C4-2B (cell line): ENCODE data around the gene NPRL2.
A peak's percentile ranks its signal among the peaks of the same experiment; 100 is the strongest.

ENCODE experiments used
- H3K27ac ChIP-seq: fragments of 450-650 bp; 2 replicates; pipeline ENCODE4 v1.5.1; 2017
- CTCF ChIP-seq: fragments of 450-650 bp; conservative IDR thresholded peaks from 2 replicates; pipeline ENCODE4 v1.5.1; 2017; ENCODE audit warnings: mild to moderate bottlenecking
- ZFX ChIP-seq: fragments of 450-650 bp; IDR thresholded peaks from 2 replicates; pipeline ENCODE4 v1.6.1; 2017

NPRL2 gene

DNA sequence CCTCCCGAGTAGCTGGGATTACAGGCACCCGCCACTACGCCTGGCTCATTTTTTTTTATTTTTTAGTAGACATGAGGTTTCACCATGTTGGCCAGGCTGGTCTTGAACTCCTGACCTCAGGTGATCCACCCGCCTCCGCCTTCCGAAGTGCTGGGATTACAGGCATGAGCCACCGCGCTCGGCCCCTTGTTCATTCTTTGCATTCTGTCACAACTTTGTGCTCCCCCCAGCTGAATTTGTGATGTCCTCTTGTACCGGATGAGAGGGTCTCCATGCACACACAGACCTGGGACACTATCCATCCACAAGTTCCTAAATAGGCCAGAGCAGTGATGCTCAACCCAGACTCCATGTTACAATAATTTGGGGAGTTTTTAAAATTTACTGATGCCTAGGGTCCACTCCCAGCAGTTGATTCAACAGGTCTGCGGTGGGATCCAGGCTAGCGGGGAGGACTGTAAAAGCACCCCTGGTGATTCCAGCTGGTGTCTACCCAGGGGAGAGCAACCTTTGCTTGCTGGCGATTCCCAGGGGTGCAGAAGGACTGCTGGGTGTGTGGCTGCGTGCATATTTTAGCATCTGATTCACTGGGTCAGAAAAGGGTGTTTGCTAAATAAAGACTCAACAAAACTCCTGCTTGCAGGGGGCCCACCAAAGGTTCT lies 11.0 kb downstream of the NPRL2 start:
- TF ChIP-seq ZFX, result no peak
- no peak for TF ChIP-seq CTCF
- no peak overlapping the region for H3K27ac ChIP-seq

DNA sequence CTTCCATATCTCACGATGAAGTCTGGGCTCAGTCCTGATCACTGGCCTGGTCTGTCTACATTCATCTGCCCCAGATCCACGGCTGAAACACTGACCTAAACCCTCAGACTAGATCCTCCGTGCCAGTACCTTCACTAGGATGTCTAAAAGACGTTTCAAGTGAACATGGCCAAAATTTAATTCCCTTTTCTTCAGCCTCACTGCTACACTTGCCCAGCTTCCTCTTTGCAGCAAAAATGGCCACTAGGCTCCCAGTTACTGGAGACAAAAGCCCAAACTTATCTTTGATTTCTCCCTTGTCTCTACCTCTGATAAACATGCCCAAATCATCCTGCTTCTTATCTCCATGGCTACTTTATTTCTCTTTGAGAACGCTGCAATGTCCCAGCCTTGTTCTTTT lies 11.6 kb downstream of the NPRL2 start:
- TF ChIP-seq CTCF (no peak), ZFX (no peak)
- peak overlapping the region; percentile 97; the same call in 1 of the 2 replicates for H3K27ac ChIP-seq

- peak overlapping the region; percentile 97 for H3K27ac ChIP-seq
These were observed 13.3 kb downstream of the NPRL2 start for GRCh38 chr3:50337175-50337861.

DNA sequence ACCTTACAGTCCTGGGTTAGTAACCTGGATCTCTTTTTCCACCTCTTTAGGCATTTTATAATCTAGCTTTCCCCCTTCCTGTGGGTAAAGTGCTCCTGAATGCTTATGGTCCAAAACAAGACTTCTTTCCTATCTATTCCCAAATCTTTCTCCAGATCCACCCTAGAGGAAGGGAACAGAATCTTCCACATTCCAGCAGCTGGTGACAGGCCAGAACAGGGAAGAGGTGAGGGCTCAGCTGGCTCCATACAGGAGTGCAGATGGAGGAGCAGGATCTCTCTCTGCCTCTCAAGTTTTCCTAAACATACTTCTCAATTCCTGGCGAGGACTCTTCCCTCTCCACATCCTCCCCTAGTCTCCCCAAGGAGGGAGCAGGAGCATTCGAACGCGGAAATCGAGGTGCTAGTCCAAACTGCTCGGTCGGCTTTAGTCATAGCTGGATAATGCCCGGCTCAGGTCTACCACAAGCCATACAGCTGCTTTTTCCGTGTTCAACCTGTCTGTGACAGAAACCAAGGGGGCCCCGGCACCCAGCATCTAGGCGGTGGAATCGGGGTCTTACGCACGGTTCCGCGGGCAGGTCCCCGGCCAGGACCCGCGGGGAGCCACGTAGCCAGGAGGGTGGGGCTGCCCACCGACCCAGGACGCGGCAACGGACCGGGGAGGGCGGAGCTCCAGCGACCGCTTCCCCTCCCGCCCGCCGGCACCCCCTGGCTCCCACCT lies 14.0 kb downstream of the NPRL2 start:
- peak overlapping the region; percentile 97 for H3K27ac ChIP-seq
- TF ChIP-seq CTCF (no peak; the same call in 1 of the 2 replicates), ZFX (no peak)

More at GRCh38 chr3:50337175-50337861, 13.3 kb downstream of the NPRL2 start:
- TF ChIP-seq CTCF (no peak), ZFX (no peak)

- TF ChIP-seq ZFX (no peak), CTCF (no peak)
- H3K27ac ChIP-seq, result peak overlapping the region; percentile 97
These were observed 16.1 kb downstream of the NPRL2 start for GRCh38 chr3:50334339-50335075.

GRCh38 chr3:50333744-50334328 lies 16.7 kb downstream of the NPRL2 start:
- TF ChIP-seq ZFX, result no peak
- TF ChIP-seq CTCF, result no peak
- H3K27ac ChIP-seq, result peak overlapping the region; percentile 97
